Stimulated activated CD4-positive, alpha-beta T cell treated with anti-CD3 and anti-CD28 coated beads, Interleukin-4, amount 100 ng/mL, for 24 hours (primary cell): ENCODE results near the gene TBCA.
"Not testable (repeated sequence)": the region's sequence is repeated elsewhere in the genome, so short reads cannot be mapped to it uniquely, and the experiment has no call there.

Source experiments
- DNase-seq: peaks from one replicate; pipeline ENCODE4 v3.0.0-alpha.2; 2020

TBCA gene

DNA sequence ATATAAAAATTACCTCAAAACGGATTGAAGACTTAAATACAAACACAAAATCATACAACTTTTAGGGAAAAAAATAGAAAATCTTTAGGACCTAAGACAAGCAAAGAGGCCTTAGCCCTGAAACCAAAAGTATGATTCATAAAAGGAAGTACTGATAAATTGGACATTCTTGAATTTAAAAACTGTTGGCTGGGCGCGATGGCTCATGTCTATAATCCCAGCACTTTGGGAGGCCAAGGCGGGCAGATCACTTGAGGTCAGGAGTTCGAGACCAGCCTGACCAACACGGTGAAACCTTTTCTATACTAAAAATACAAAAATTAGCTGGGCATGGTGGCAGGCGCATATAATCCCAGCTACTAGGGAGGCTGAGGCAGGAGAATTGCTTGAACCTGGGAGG is 76.6 kb downstream of the TBCA start:
- DNase-seq = not testable (repeated sequence)

DNA sequence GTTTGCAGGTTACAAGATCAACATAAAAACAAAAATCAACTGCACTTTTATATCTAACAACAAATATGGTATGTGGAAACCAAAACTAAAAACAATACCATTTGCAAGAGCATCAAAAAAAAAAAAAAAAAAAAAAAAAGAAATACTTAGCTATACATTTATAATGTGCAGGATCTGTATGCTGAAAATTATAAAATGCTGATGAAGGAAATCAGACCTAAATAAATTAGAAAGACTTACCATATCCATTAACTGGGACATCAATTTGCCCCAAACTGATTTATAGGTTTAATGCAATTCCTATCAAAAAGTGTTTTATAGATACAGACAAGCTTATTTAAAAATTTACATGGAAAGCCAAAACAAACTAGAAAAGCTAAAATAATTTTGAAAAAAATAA is 77.2 kb downstream of the TBCA start:
- no peak for DNase-seq

DNA sequence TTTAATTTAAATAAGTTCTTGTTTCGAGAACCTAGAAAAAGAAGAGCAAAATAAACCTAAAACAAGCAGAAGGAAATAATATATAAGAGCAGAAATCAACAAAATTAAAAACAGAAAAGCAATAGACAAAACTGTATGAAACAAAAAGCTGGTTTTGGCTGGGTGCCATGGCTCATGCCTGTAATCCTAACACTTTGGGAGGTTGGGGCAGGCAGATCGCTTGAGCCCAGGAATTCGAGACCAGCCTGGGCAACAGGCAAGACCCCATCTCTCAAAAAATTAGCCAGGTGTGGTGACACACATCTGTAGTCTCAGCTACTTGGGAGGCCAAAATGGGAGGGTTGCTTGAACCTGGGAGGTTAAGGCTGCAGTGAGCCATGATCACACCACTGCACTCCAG is 78.4 kb downstream of the TBCA start:
- no peak for DNase-seq

DNA sequence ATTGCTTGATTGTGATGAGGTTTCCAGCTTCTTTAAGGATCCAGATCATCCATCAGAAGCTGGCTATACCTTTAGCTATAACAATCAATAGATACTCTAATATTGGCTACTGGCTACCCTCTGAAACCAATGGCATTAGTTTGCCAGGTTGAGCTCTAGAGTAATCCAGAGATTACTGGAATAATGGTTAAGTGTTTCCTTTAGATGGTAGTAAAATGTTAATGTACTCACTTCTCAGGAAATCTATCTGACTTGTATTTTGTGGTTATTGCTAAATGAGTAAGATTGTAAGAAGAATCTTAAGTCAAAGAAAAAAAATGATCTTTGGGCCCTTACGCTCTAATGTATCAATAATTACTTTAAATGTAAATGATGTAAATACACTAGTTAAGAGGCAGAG is 80.0 kb downstream of the TBCA start:
- no peak for DNase-seq

DNA sequence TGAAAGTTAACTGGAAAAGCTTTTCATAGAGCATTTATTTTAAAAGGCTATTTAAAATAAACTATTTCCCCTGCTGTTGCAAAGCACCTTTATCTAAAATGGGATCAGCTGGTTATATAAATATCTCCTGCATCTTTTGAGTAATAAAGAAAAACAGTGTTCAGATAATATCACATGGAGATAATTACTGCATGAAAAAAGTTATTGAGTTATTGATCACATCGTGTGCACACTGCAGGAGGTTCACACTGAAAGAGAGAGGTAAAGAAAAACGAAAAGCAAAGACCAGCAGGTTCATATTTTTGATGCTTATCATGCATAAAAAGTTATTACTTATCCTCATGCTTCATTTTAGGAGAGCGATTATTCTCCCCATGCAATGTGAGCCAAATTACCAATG is 82.2 kb downstream of the TBCA start:
- no peak for DNase-seq

DNA sequence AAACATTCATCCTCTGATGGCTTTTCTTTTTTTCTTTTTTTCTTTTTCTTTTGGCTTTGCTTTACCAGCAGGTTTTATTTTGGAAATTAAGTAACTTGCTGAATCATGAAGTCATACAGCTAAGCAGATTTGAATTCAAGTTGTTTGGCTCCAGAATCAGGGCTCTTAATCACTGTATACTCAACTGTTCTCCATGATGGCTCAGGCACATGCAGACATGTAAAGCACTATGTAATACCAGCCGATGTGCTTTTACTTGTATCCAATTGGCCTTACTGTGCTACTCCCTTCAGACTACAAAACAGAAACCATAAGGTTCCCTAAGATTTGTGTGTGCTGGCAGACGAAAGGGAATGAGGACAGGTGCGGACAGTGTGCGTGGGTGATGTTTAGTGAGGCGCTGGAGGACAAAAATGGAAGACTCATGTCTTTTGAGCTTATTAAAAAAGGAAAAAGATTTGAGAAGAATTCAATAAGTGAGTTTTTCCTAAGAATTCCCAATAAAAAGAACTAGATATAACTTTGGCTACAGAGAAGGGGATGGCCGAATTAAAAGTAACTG is 92.9 kb downstream of the TBCA start:
- no peak for DNase-seq

DNA sequence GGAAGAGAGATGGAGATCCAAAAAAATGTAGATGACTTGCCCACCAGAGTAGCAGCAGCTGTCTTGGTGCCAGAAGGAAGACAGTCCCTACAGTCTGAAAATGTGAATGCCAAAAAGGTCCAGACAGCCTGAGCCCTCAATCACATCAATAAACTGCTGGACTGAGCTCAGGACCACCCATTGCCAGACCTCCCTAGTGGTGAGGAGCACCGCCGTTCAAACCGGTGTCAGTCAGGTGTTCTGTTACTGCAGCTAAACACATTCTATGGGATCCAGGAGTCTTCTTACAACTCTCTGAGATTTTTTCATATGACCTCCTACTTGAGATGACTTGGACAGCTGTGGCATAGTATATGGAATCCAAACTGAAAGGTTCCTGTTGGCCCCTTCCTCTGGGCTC is 105.6 kb downstream of the TBCA start:
- DNase-seq = no peak

DNA sequence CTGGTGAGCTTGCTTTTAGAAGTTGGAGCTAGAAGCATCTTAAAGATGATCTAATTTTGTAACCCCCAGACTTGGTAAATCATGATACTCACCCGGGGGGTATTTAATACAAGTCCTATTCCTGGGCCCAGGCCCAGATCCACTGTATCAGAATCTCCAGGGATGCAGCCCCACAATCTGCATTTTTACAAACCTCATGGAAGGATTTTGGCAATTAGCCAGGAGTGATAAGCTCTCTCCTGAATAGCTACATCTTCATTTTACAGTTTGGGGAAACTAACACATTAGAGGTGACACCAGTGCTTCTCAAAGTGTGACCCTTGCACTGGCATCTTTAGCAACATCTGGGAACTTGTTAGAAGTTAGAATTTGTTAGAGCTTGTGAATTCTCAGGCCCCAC is 106.5 kb downstream of the TBCA start:
- no peak for DNase-seq

DNA sequence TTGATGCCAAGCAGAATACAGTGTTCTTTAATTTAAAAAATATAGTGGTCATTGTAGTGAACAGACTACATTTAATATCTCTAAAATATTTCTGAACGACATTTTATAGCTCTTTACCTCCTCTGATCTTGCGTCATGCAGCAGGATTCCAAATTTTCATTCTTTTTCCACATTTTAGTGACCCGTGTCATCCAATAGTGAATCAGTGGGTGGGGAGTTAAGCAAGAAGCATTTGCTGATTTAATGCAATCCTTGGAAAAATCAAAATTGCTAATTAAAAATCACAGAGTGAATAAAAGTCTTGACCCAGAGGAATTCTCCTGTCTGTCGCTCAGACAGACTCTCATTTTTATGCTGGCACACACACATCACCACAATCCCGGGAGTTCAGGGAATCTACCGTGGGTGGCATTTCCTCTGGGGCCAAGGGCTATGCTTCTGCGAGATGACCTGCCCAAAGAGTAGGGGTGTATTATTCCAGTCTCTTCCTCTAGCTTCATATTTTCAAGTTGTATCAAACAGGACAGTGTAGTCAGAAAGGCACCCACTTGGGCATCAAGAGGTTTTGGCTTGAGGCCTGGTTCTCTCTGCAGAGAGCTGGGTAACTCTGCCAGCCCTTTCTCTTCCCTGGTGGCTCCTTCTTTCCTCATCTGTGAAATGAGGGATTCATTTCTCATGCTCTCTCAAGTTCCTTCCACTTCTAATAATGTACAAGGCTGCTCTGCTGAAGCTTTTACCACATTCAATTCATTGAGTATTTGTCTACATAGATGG is 112.9 kb downstream of the TBCA start:
- no peak for DNase-seq

DNA sequence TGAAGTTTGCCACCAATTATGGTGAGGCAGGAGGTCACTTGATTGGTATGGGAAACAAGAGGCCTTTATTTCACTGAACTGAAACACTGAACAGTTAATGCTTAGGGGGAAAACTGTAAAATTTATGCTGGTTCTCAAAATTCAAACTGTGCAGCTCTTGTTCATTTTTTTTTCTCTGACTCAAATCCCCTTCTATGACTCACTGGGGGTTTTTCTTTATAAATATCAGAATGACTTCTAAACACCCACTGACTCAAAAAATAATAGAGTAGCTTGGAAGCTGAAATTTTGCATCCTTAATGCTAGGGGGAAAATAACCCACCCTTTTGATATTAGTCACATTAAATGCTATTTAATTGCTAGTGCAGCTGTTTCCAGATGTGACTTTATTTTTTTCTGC is 113.5 kb downstream of the TBCA start:
- no peak for DNase-seq

DNA sequence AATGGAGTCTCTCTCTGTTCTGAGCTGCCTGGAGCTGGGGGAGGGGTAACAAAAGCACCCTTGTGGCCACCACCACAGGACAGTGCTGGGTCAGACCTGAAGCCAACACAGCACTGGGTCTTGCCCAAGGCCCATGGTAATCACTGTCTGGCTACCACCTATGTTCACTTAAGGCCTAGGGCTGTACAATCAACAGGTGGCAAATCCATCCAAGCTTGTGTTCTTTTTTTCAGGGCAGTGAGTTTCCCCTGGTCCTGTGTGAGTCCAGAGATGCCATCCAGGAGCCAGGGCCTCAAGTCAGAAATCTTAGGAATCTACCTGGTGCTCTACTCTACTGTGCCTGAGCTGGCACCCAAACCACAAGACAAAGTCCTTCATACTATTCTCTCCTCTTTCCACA is 117.5 kb downstream of the TBCA start:
- DNase-seq = no peak

DNA sequence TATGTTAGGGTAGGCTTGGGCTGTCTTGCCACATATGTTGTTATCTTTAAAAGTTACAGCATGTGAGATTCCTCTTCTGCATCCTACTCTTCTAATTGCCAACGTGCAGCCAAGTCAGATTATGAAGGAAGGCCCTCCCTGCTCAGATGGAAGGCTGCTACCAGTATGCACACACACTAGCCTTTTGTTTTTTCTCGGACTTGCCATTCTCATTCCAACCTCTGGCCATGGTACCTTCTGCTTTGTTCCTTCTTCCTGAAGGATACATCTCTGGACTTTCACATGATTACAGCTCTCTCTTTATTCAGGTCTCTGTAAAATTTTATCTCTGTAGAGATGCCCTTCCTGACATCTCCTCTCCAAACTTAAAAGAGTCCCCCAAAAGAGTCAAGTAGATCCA is 124.8 kb downstream of the TBCA start:
- DNase-seq = no peak

DNA sequence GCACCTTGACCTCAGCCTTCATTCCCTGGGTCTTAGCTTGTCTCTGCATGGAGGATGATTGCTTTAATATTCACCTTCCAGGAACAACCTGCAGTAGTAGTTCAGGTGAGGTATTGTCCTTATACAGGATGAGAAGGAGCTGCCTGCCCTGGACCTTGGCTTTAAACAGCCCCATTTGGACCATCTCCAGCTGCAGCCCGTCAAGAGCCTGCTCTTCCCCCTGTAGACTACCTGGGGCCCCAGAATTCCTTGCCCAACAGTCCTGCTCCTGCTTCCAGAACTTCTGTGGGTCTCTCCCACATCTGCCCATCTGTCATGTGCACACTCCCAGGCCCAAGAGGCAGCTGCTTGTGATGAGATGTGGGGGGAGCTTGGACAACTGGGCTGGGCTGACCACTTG is 125.5 kb downstream of the TBCA start:
- DNase-seq = no peak

DNA sequence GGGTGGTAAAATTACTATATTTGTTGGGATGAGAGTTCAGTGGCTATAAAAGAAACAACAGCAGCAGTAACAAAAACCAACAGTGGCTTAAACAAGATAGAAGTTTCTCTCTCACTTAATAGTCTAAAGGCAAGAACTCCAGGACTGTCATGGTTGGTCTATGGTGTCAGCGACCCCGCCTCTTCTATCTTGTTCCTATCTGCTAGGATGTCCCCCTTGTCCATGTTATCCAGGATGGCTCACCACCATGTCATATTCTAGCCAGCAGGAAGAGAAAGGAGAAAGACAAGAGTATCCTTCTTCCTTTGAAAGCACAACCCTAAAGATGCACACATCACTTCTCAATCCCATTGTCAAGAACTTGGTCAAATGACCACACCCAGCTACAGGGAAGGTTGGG is 126.4 kb downstream of the TBCA start:
- no peak for DNase-seq

DNA sequence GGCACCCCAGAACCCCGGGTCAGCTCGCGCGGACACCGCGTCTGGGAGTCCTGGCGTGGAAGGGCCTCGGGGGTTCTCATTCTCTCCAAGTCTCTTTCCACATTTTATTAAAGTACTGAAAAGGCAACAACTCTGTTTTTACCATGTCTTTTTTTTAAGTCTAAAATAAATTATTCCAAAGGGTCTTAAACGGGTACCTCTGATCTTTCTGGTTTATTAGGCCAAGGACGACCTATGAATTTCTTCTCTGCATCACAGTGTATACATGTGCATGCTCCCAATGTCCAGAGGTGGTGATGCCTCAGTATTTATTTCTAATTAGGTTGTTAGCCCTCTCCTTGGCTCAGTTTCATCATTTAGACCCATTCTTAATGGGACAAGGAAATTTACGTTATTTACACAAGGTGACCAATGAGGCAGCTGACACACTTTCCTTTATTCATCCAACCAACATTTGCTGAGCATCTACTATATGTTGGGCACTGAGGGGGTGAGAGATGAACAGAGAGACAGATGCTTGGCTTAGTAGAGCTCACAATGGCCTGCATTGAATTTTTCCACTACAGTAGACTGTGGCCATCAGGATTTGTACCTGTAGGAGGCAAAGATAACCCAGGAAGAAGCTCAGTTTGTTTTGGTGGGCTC is 130.0 kb downstream of the TBCA start:
- no peak for DNase-seq

DNA sequence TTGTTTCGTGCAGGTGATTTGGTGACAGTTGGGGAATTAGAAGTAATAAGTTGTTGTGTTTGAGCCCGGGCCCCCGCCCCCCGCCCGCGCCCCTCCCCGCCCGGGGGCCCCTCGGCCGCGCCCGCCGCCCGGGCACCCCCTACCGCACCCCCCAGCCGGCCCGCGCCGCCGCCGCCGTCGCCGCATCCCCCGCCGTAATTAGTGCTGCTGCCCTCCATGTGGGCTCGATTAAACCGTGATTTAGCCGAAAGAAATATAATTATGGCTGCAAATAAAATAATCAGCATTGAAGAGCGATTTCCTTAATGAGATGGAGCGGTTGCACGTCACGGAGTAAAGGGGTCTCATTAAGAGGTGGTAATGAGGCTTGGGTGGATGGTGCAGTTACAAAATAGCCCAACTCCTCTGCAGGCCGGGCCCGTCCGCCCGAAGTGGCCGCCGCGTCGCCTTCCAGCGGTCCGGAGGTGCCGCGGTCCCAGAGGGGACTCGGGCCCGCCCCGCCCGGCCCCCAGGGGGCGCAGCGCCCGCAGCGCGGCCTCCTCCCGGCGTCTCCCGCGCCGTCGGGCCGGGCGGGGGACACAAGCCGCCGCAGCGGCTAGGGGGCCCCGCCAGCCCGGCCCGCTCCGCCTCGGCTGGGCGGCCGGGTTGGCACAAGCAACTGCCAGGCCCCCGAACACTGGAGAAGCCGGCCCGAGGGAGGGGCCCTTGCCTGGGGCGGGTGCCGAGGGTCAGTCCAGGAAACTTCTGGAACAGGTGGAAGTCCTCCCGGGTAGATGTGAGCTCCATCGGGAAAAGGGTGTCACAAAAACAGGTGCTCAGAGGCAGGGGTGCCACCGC is 130.8 kb downstream of the TBCA start:
- peak; percentile 27 for DNase-seq

DNA sequence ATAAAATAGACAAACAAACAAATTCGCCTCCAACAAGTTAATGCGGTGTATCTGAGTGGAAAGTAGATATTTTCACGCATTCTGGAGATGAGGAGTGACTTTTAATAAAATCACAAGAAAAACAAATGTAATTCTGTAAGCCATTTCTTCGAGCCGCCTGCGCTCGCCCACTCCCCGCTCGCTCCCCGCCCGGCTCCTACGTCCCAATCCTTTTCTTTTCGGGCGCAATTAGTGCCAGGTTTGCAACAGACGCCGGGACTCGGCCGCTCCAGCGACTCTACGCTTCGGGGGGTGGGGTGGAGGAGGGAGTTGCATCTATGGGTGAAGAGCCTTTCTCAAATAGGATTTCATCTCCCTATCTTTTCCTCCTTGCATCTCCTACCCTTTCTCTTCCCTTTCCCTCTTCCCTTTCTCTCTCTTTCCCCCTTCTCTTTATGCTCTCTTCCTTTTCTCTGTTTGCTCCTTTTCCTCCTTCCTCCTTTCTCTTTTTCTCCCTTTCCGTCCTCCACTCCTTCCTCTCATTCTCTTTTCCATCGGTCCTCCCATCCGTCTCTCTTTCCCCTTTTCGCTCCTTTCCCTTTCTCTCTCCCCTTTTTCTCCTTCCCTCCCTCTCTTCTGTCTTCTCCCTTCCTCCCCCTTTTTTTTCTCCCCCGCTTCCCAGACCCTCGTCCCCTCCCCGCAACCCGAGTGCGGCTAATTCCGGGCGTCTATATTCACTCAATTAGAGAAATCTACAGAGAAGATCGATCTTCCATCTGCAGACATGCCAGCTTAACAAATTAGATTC is 131.6 kb downstream of the TBCA start:
- DNase-seq = no peak

DNA sequence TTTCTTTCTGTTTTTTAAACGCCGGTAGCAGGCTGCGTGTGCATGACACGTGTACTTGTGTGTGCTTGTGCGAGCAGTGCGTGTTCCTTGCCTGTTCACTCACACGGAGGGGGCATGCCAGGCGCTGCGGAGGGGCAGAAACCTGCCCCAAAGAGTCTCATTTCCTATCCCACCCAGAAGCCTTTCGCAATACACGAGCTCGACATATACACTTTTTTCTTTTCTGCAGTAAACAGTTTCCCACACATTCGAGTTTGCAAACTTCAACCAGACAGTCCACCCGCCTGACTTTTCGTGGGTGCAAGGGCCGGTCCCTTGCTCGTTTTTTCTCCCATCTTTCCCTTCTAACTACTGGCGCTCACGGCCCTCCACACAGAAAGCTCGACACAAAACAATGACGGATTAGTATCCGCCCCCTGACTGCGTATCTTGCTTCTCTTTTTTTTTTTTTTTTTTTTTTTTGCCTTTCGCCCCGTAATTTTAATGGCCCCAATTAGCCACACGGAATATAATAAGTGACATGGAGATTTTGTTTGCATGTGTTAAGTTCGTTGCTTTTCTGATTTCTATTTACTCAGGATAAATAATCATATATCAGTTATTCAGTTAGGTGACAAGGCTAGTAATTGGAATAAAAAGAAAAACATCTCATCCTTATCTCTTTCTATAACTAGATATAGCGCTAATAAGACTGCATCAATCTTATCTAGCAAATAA is 132.3 kb downstream of the TBCA start:
- no peak for DNase-seq

DNA sequence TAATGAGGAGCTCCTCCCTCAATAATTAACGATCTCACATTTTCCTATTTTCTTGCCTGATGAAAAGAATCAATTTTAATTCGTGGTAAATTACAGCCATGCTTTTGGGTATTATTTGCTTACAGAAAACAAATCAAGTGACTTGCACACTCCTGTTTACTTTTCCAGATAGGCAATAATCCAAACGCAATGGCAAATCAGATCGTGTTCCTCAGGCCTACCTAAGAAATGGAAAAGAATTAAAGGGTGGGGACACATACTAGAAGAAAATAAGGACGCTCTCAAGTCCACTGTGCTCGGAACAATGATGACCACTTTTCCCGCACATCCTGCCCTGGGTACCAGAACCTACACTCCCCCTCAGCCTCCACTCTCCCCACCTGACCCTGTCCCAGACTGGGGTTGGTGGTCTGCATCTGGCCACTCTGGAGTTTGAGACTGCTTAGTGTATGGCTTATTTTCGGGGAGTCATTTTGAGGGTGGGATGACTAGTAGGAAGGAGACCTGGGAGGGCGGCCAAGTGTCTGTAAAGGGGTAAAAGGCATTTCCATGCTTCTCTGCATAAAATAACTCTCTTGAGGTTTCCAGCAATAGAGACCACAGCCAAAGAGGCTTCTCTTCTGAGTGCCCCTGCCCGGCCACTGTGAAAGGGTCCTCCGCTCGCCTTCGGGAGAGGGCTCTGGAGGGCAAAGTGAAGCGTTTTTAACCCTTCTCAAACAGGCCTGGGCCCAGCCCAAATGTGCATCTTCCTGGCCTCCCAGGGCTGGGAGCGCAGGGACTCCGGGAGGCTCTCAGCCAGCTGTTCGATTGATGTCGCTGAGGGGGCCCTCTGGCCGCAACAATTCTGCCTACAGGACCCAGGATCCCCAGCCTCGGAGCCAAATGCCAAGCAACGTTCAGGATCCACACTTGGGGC is 133.1 kb downstream of the TBCA start:
- no peak for DNase-seq

DNA sequence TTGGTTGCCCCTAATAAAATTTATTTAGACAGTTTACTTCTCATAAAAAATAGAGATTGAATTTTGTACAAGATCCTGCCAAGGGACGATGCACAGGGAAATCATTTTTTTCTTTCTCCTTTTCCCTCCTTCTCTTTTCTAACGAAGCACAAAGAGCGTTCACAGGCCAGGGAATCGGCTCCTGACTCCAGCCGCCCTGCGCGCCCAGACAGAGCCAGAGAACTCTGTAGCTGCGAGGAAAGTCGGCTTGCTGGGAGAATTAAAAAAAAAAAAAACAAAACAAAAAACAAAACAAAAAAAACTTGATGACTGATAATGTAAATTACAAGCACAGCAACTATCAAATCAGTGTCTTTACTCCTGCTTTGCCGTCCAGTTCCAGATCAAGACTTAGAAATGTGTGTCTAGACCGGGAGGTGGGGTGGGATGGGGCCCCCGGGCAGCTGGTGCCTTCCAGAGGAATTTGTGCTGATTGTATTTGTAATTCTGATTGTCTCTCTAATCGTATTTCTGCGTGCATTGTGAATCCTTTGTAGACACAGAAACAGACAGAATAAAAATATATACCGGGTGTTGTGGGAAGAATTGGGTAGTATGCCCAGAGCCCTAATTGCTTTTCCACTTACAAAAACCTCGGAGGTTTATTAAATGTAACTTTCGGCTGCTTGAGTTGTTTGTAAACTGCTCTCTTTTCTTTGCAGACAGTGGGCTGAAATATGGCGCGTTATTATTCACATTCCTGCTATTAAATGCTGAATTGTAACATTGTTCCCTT is 134.0 kb downstream of the TBCA start:
- no peak for DNase-seq
